ENCODE measurements around the gene CEP112. TPM values are rescaled to one million over a fixed set of nuclear protein-coding genes. Genes with fewer than 3 reads are reported as not detected.

The CEP112 gene
- total and polyA plus RNA-seq, 2 of the 8 experiments (the other 6 are each of a cell fraction or from before 2014, with no cell fraction given) = 0.62 to 3.1 TPM

- Histone ChIP-seq H2AFZ (ENCODE audit: low read length) (no peak overlapping the region), H4K20me1 (replicated peaks in 1 of 2; ENCODE audit: control insufficient read depth in 1 of 2, insufficient read depth in 2 of 2, low read length in 2 of 2) (no peaks in the 10 kb centered on the region), H3K27ac (ENCODE audit: low read depth, low read length) (no peak overlapping the region), H2BK20ac (ENCODE audit: low read length) (no peak overlapping the region), H2BK5ac (ENCODE audit: low read depth, low read length) (no peak overlapping the region), H3K56ac (replicated peaks; ENCODE audit: insufficient read length, low read depth, low read length) (no peak overlapping the region), H4K8ac (ENCODE audit: extremely low read depth, insufficient read depth, low read length) (no peak overlapping the region), H3K23ac (ENCODE audit: insufficient read length) (no peak overlapping the region), H3K9me3 (ENCODE audit: insufficient read depth in 2 of 2, low read depth in 1 of 2, low read length in 1 of 2) (peaks cover 10 to 13% of the 10 kb centered on the region in 2 experiments), H3K18ac (ENCODE audit: extremely low read depth, low read length) (no peak overlapping the region), H3K4me2 (ENCODE audit: insufficient read depth in 1 of 2, low read depth in 2 of 2, low read length in 2 of 2) (no peak overlapping the region), H3K36me3 (ENCODE audit: control insufficient read depth in 2 of 4, insufficient read depth in 4 of 4, low read length in 3 of 4) (no peaks in the 10 kb centered on the region), H3K4me1 (replicated peaks in 1 of 4; ENCODE audit: control insufficient read depth in 3 of 4, insufficient read depth in 4 of 4, low read length in 3 of 4) (no peaks in the 10 kb centered on the region), H3K4me3 (ENCODE audit: extremely low read depth in 1 of 4, insufficient read depth in 2 of 4, low read depth in 3 of 4, low read length in 4 of 4) (no peak overlapping the region), H3K79me2 (ENCODE audit: control insufficient read depth in 1 of 2, insufficient read depth in 2 of 2, low read length in 2 of 2) (no peaks in the 10 kb centered on the region), H3K14ac (ENCODE audit: insufficient read length) (no peak overlapping the region), H3K9ac (replicated peaks in 1 of 4; ENCODE audit: extremely low read depth in 1 of 4, low read depth in 3 of 4, low read length in 3 of 4) (no peak overlapping the region), H3K79me1 (ENCODE audit: low read depth, low read length) (no peaks in the 10 kb centered on the region), H4K91ac (replicated peaks; ENCODE audit: insufficient read length, low read length) (no peak overlapping the region), H3K23me2 (ENCODE audit: low read depth, low read length) (no peaks in the 10 kb centered on the region), H2BK120ac (replicated peaks; ENCODE audit: low read depth, low read length) (no peak overlapping the region), H3K4ac (replicated peaks; ENCODE audit: insufficient read length, low read depth, low read length) (no peak overlapping the region), H2BK12ac (ENCODE audit: low read depth, low read length) (no peak overlapping the region), H2BK15ac (ENCODE audit: low read length) (no peak overlapping the region), H3K27me3 (replicated peaks in 1 of 4; ENCODE audit: control insufficient read depth in 3 of 4, extremely low read depth in 1 of 4, insufficient read depth in 3 of 4, low read length in 3 of 4) (no peaks in the 10 kb centered on the region), H2AK5ac (ENCODE audit: low read depth, low read length) (no peak overlapping the region), H4K5ac (ENCODE audit: insufficient read length, low read depth, low read length) (no peak overlapping the region)
- no peak for FAIRE-seq
- no peak for DNase-seq (ENCODE audit: low read depth in 1 of 2, low spot score in 2 of 2)
- CTCF ChIA-PET (ENCODE audit: partially characterized antibody) = interaction anchor here (0.8 to 2.0 kb wide), 3 partner anchors 26 to 110 kb away, joined by 3 to 5 read pairs (median 3); no protein-coding TSS in a partner anchor
- POLR2A ChIA-PET (ENCODE audit: partially characterized antibody) = no interaction called here
- 90% methylated on average over 4 of the region's 4 CpGs; no CpG with 5 or more reads in 1 of the 2 experiments for WGBS, 2 experiments (ENCODE audit: extremely low coverage in 1 of 2, insufficient coverage in 1 of 2, insufficient read length in 1 of 2, insufficient replicate concordance in 2 of 2, low coverage in 1 of 2, low lambda C conversion rate in 2 of 2, missing lambda C conversion rate in 1 of 2)
- no peak for TF ChIP-seq CHD1 (IDR thresholded peaks at IDR 0.05; ENCODE audit: low read depth, low read length)
- no peak for TF ChIP-seq BCL11A (IDR thresholded peaks at IDR 0.05; ENCODE audit: low read depth in 2 of 2, low read length in 2 of 2)
- TF ChIP-seq CBX8 (IDR thresholded peaks at IDR 0.05; ENCODE audit: borderline replicate concordance, low read depth, low read length) = no peak
- no peak for TF ChIP-seq SP4 (IDR thresholded peaks at IDR 0.05; ENCODE audit: low read length)
Measured at GRCh38 chr17:65876985-65877384, 314.9 kb downstream of the CEP112 start.

Measured in H1 (cell line).